Measurements from ENCODE around the gene MC1R.
"Not testable (repeated sequence)": the region's sequence is repeated elsewhere in the genome, so short reads cannot be mapped to it uniquely, and the experiment has no call there.

MC1R gene

DNA sequence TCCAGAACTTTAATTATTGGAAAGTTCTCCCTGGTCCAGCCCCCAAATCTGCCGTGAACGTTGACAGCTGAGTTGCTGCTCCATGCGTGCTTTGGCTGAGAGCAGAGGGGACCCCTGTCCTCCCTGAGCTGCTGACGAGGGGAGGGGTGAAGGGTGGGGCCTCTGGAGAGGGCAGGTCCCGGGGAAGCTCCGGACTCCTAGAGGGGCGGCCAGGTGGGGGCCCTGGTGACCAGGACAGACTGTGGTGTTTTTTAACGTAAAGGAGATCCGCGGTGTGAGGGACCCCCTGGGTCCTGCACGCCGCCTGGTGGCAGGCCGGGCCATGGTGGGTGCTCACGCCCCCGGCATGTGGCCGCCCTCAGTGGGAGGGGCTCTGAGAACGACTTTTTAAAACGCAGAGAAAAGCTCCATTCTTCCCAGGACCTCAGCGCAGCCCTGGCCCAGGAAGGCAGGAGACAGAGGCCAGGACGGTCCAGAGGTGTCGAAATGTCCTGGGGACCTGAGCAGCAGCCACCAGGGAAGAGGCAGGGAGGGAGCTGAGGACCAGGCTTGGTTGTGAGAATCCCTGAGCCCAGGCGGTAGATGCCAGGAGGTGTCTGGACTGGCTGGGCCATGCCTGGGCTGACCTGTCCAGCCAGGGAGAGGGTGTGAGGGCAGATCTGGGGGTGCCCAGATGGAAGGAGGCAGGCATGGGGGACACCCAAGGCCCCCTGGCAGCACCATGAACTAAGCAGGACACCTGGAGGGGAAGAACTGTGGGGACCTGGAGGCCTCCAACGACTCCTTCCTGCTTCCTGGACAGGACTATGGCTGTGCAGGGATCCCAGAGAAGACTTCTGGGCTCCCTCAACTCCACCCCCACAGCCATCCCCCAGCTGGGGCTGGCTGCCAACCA lies at the start of gene MC1R:
Gene MC1R, plus strand, starts transcription at position 410 of the 895 bp plus-strand sequence. Its CDS starts 397 bp downstream, at position 807.
- TF ChIP-seq CTCF (IDR thresholded peaks at IDR 0.05): peak; percentile 55
- TF ChIP-seq ZFX (IDR thresholded peaks at IDR 0.05; ENCODE audit: borderline replicate concordance): no peak
- H3K27ac ChIP-seq: peak within 1 kb of the TSS; percentile 79

DNA sequence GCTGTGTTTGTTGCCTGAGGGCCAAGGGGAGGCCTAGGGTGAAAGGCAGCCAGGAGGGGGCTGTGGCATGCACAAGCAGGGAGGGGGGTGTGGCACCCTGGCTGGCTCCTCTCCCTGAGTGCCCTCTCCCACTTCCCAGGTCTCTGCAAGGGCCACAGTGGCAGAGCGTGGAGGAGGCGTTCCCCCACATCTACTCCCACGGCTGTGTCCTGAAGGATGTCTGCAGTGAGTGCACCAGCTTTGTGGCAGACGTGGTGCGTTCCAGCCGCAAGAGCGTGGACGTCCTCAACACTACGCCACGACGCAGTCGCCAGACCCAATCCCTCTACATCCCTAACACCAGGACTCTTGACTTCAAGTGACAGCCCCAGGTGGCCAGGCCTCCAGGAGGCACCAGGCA lies 48.8 kb upstream of the MC1R start:
- H3K27ac ChIP-seq: no peak overlapping the region
- TF ChIP-seq CTCF (IDR thresholded peaks at IDR 0.05): no peak
- TF ChIP-seq ZFX (IDR thresholded peaks at IDR 0.05; ENCODE audit: borderline replicate concordance): no peak

- H3K27ac ChIP-seq: no peak overlapping the region
- TF ChIP-seq ZFX (IDR thresholded peaks at IDR 0.05; ENCODE audit: borderline replicate concordance): no peak
- TF ChIP-seq CTCF (IDR thresholded peaks at IDR 0.05): no peak
Measured at GRCh38 chr16:89870440-89870839, 48.2 kb upstream of the MC1R start.

DNA sequence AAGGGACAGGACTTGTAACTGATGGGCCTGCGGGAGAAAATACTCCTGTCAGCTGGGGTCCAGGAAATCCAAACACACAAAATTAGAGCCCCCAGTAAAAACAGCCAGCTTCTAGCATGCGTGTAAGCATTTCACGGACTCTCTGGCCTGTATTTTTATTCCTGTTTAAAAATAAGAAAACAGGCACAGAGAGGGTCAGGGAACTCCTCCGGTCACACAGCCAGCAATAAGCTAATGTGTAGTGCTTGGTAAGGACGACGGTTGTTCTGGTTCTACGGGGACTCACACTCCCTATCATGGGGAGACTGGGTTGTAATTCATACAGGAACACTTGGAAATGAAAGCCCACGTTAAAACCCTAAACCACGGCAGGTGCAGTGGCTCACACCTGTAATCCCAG lies 46.8 kb upstream of the MC1R start:
- TF ChIP-seq CTCF (IDR thresholded peaks at IDR 0.05) (no peak), ZFX (IDR thresholded peaks at IDR 0.05; ENCODE audit: borderline replicate concordance) (no peak)
- H3K27ac ChIP-seq: peak overlapping the region; percentile 99

DNA sequence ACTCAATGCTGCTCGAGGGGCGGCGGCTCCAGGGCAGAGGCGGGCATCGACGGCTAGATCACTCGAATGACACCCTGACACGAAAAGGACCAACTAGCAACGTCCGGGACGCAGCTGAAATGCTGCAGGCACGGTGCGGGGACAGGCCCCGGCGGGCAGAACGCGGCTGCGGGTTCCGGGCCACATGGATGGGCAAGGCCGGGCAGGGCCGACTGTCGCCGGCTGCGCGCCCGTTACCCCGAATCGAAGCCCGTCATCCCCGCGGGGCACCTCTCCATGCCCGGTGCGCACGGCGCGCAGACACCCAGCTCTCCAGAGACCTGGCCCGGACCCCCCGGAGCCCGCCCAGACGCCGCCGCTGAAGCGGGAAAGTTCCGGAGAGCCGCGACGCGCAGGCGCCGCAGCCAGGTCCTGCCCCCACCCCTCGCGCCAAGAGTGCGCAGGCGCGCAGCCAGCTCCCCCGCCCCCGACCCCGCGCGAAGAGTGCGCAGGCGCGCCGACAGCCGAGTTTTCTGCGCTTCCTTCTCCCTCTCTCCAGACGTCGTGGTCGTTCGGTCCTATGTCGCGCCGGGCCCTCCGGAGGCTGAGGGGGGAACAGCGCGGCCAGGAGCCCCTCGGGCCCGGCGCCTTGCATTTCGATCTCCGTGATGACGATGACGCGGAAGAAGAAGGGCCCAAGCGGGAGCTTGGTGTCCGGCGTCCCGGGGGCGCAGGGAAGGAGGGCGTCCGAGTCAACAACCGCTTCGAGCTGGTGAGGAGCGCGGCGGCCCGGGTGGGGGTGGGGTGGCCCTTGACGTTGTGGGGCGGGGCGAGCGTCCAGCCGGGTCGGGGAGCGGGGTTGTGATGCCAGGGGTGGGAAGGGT lies 45.3 kb upstream of the MC1R start, which contains the start of gene TCF25:
Gene TCF25, plus strand, starts transcription at position 484 of the 863 bp plus-strand sequence. Its CDS starts 76 bp downstream, at position 560.
- TF ChIP-seq ZFX (IDR thresholded peaks at IDR 0.05; ENCODE audit: borderline replicate concordance): 0 out of 2 replicates have a peak, but pooled peaks have one; percentile 38
- no peak for TF ChIP-seq CTCF (IDR thresholded peaks at IDR 0.05)
- peak within 1 kb of the TSS; percentile 99 for H3K27ac ChIP-seq

- no peak for TF ChIP-seq CTCF (IDR thresholded peaks at IDR 0.05)
- no peak for TF ChIP-seq ZFX (IDR thresholded peaks at IDR 0.05; ENCODE audit: borderline replicate concordance)
- H3K27ac ChIP-seq: peak overlapping the region; percentile 99
Measured at GRCh38 chr16:89873972-89874689, 44.5 kb upstream of the MC1R start.

DNA sequence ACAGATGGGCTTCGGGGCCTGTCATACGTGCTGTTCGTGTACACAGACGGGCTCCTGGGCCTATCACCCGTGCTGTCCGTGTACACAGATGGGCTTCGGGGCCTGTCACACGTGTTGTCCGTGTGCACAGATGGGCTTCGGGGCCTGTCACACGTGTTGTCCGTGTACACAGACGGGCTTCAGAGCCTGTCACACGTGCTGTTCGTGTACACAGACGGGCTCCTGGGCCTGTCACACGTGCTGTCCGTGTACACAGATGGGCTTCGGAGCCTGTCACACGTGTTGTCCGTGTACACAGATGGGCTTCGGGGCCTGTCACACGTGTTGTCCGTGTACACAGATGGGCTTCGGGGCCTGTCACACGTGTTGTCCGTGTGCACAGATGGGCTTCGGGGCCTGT lies 39.5 kb upstream of the MC1R start:
- H3K27ac ChIP-seq: not testable (repeated sequence)
